ENCODE results near the gene SH3RF2.

SH3RF2 gene

GRCh38 chr5:145978708-145979107 lies 42.3 kb downstream of the SH3RF2 start:
- no peak for TF ChIP-seq CTCF (IDR thresholded peaks at IDR 0.05; ENCODE audit: low read depth, low read length)
- DNase-seq (ENCODE audit: extremely low read depth, low read depth), result no peak

GRCh38 chr5:145979270-145980223 lies 43.2 kb downstream of the SH3RF2 start:
- DNase-seq (ENCODE audit: extremely low read depth, low read depth), result no peak
- TF ChIP-seq CTCF (IDR thresholded peaks at IDR 0.05; ENCODE audit: low read depth, low read length), result no peak

GRCh38 chr5:145980259-145980658 lies 43.9 kb downstream of the SH3RF2 start:
- no peak for DNase-seq (ENCODE audit: extremely low read depth, low read depth)
- TF ChIP-seq CTCF (IDR thresholded peaks at IDR 0.05; ENCODE audit: low read depth, low read length), result no peak

- no peak for DNase-seq (ENCODE audit: extremely low read depth, low read depth)
- no peak for TF ChIP-seq CTCF (IDR thresholded peaks at IDR 0.05; ENCODE audit: low read depth, low read length)
Measured at GRCh38 chr5:145980718-145981117, 44.3 kb downstream of the SH3RF2 start.

- DNase-seq (ENCODE audit: extremely low read depth, low read depth), result no peak
- TF ChIP-seq CTCF (IDR thresholded peaks at IDR 0.05; ENCODE audit: low read depth, low read length), result no peak
Measured at GRCh38 chr5:145981589-145982571, 45.5 kb downstream of the SH3RF2 start.

- TF ChIP-seq CTCF (IDR thresholded peaks at IDR 0.05; ENCODE audit: low read depth, low read length), result no peak
- no peak for DNase-seq (ENCODE audit: extremely low read depth, low read depth)
Measured at GRCh38 chr5:145982572-145983318, 46.4 kb downstream of the SH3RF2 start.
